GM21529 (cell line): Measurements from ENCODE around the gene GGN.
"Not testable (repeated sequence)": the region's sequence is repeated elsewhere in the genome, so short reads cannot be mapped to it uniquely, and the experiment has no call there.

Experiments used
- ATAC-seq: cut with Tn5 transposase; IDR thresholded peaks from one replicate; pipeline ENCODE4 v1.9.1; 2021; ENCODE audit not compliant: unreplicated experiment

GGN gene

GRCh38 chr19:38387550-38388348 is at the start of gene GGN:
GGN (minus strand) TSS chr19:38388034; CDS start chr19:38387261, 773 bp downstream.
- ATAC-seq: no peak

- no peak for ATAC-seq
Measured at GRCh38 chr19:38437295-38437694, 49.5 kb upstream of the GGN start.

GRCh38 chr19:38434549-38435051 is 46.8 kb upstream of the GGN start:
- ATAC-seq: no peak

DNA sequence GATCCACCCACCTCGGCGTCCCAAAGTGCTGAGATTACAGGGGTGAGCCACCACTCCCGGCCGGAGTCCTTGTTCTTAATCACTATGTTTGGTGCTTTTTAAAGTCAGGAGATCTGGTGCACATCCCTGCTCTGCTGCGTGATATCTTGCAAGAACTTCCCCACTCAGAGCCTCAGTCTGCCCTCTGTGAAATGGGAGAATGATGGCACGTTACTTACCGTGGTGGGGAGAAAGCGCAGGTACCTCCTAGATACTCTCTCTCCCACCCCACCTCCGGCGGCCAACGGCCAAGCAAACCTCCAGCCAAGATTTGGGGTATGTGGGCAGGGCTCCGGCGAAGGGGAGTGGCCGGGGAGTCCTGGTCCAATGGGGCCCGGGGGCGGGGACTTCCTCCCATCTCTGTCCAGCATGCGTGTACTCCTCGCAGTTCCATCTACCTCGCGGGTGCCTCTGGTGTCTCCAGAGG is 45.5 kb upstream of the GGN start, which contains the start of gene RYR1:
TSS of gene RYR1 (plus strand) at position 424 of the 466 bp plus-strand sequence. CDS start 139 bp downstream, outside the sequence.
- ATAC-seq: no peak

DNA sequence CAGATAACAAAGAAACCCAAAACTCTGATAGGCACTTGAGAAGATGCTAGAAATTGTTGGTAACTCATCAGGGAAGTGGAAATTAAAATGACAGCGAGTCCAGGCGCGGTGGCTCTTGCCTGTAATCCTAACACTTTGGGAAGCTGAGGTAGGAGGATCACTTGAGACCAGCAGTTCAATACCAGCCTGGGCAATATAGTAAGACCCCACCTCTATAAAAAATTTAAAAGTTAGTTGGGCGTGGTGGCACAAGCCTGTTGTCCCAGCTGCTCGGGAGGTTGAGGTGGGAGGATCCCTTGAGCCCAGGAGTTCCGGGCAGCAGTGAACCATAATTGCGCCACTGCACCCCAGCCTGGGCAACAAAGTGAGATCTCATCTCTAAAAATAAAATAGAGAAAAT is 43.1 kb upstream of the GGN start:
- no peak for ATAC-seq

GRCh38 chr19:38429811-38430156 is 42.0 kb upstream of the GGN start:
- ATAC-seq: no peak

DNA sequence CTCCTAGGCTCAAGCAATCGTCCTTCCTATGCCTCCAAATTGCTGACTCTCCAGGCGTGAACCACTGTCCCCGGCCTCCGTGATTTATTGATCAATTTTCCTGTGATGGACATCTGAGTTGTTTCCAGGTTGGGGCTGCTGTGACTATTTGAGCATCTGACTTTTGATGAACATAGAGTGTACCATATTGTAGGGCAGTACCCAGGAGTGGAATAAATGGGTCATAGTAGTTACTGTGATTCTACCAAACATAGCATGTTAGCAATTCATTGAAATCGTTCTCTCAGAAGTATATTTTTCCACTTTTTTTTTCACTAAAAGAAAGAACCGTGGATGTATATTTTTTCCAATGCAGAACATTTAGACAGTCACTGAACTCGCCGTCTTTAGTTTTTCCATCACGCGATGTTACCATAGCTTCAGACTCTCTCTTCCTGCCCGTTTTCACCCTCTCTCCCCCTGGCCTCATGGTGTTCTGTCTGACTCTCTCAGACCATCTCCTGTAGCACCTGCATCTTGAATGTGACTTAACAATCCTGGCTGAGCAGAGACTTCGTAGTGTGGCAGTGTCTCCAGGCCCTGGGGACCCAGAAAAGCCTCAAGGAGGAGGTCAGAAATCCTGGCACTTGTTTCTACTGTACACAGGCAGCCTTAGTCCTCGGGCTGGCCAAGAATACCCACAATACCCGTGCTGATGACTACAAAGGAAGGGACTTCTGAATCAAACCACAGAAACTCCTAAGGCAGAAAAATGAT is 41.4 kb upstream of the GGN start:
- no peak for ATAC-seq

GRCh38 chr19:38427035-38427677 is 39.3 kb upstream of the GGN start:
- ATAC-seq: not testable (repeated sequence)

DNA sequence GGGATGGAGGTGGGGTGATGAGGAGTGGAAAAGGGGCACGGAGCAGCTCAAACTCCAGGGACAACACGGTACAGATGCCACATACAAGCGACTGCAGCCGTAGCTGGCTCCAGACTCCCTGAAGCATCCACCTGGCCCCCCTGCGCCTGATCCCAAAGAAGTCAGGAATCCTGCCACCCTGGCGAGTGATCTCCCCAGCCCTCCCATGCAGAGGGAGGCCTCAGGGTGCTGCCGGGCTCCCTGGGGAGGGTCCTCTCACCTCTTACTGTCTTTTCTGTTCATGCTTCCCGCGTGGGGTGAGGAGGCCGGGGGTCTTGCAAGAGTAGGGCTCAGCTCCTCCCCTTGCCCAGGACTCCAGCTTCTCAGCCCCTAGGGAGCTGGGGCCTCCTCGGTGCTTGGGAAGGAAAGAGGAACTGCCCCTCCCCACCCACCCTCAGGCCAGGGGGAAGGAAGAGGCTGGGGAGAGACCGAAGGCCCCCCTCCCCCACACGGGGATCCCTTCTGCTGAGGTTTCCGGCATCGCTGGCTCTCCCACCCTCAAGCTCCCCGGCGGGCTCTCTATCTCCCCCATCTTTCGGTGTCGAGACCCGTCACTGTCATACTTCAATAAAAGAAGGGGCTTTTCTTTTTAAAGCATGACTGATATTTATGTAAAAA is 38.1 kb upstream of the GGN start, which contains the start of gene RASGRP4:
TSS of gene RASGRP4 (minus strand) at position 410 of the 657 bp plus-strand sequence. CDS start at position 282, 128 bp downstream.
- ATAC-seq: no peak

- ATAC-seq: no peak
Measured at GRCh38 chr19:38425222-38425809, 37.5 kb upstream of the GGN start.

- no peak for ATAC-seq
Measured at GRCh38 chr19:38424272-38424671, 36.4 kb upstream of the GGN start.

- ATAC-seq: no peak
Measured at GRCh38 chr19:38422438-38422837, 34.6 kb upstream of the GGN start.

DNA sequence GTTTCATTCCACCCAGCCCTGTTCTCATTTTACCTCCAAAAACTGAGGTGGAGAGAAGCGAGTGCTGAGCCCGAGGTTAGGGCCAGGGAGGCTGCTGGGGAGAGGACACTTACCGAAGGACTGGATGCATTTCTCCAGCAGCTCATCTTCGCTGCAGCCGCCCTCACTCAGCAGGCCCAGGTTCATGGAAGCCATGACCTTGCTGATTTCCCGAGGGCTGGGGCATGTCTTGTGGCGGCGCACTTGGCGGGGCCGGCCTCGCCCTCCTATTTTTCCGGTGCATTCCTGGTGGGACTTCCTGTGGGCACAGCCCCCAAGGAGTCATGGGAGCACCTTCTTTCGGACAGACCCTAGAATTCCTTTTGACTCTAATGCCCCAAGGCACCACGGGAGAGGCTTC is 34.0 kb upstream of the GGN start:
- ATAC-seq: no peak

DNA sequence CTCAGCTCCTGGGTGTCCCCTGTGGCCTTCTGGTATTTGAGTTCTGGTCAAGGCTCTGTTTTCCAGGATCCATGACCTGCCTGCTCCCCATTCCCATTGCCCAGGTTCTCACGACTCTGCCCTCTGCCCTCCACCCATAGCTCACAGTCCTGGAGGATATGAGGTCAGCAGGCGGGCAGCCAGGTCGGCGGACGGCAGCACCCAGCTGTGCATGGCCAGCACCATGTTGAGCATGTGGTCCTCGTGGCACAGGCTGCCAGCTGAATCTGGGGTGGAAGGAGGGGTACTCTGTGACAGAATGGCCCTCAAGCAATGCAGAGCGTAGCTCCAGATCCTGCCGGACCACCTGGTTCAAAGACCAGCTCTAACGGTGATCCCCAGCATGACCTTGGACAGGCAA is 33.1 kb upstream of the GGN start:
- no peak for ATAC-seq

GRCh38 chr19:38417544-38418506 is 30.0 kb upstream of the GGN start:
- peak; percentile 57 for ATAC-seq

- ATAC-seq: no peak
Measured at GRCh38 chr19:38417146-38417543, 29.3 kb upstream of the GGN start.

DNA sequence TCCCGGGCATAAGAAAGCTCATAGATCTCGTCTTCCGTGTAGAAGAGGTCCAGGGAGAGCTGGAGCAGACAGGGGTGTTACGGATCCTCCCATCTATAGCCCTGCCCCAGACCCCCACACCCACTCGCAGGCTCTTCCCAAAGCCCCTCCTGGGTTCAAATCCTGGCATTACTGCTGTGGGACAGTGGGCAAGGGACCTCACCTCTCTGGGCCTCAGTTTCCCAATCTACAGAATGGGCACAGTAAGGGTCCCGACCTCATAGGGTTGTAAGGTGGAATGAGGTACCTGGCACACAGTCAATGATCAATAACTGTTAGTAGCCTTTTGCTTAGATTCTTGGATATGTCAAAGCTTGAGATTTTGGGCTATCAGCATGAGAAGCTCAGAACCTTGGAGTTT is 25.6 kb upstream of the GGN start:
- no peak for ATAC-seq

- no peak for ATAC-seq
Measured at GRCh38 chr19:38412961-38413360, 25.1 kb upstream of the GGN start.

- no peak for ATAC-seq
Measured at GRCh38 chr19:38412491-38412890, 24.7 kb upstream of the GGN start.
